Hepatocyte (in vitro differentiated cells): Measurements from ENCODE around the gene IDH3G. TPM values are rescaled to one million over a fixed set of nuclear protein-coding genes. Genes with fewer than 3 reads are reported as not detected.

Source experiments
- DNase-seq: peaks from one replicate; pipeline ENCODE4 v3.0.0-alpha.2; 2016; ENCODE audit warnings: low spot score
- H2AFZ ChIP-seq: fragments of 200-600 bp; sonication (generic); 2 replicates; pipeline ENCODE4 v1.6.0; 2016; ENCODE audit warnings: antibody characterized with exemption, mild to moderate bottlenecking
- H3K27ac ChIP-seq: fragments of 200-600 bp; sonication (generic); 2 replicates; pipeline ENCODE4 v1.5.1; 2016; ENCODE audit warnings: mild to moderate bottlenecking
- H3K27me3 ChIP-seq: fragments of 200-600 bp; sonication (generic); 2 replicates; pipeline ENCODE4 v1.6.1; 2016
- H3K36me3 ChIP-seq: fragments of 200-600 bp; sonication (generic); replicated peaks from 2 replicates; pipeline ENCODE4 v1.5.1; 2016; ENCODE audit warnings: low read depth; ENCODE audit not compliant: insufficient read depth
- H3K4me1 ChIP-seq: fragments of 200-600 bp; sonication (generic); 2 replicates; pipeline ENCODE4 v1.5.1; 2016; ENCODE audit warnings: mild to moderate bottlenecking, moderate library complexity; ENCODE audit not compliant: insufficient read depth
- H3K4me2 ChIP-seq: fragments of 200-600 bp; sonication (generic); 2 replicates; pipeline ENCODE4 v1.6.0; 2016
- H3K4me3 ChIP-seq: fragments of 200-600 bp; sonication (generic); 2 replicates; pipeline ENCODE4 v1.5.1; 2016; ENCODE audit warnings: mild to moderate bottlenecking
- H3K79me2 ChIP-seq: fragments of 200-600 bp; sonication (generic); 2 replicates; pipeline ENCODE4 v1.6.0; 2017; ENCODE audit warnings: mild to moderate bottlenecking
- H3K9me2 ChIP-seq: fragments of 200-600 bp; sonication (generic); replicated peaks from 2 replicates; pipeline ENCODE4 v1.6.0; 2017; ENCODE audit warnings: mild to moderate bottlenecking; ENCODE audit not compliant: insufficient read depth
- H3K9me3 ChIP-seq: fragments of 200-600 bp; sonication (generic); 2 replicates; pipeline ENCODE4 v1.5.1; 2016; ENCODE audit warnings: low read depth, mild to moderate bottlenecking
- H4K20me1 ChIP-seq: fragments of 200-600 bp; sonication (generic); 2 replicates; pipeline ENCODE4 v1.6.0; 2016; ENCODE audit warnings: mild to moderate bottlenecking; ENCODE audit not compliant: insufficient read depth, poor library complexity, severe bottlenecking
- EZH2 ChIP-seq: fragments of 200-600 bp; sonication (generic); IDR thresholded peaks from 2 replicates; pipeline ENCODE4 v1.6.1; 2016; ENCODE audit warnings: antibody characterized with exemption, mild to moderate bottlenecking, borderline replicate concordance
- EZH2phosphoT487 ChIP-seq: fragments of 200-600 bp; sonication (generic); IDR thresholded peaks from one replicate; pipeline ENCODE4 v1.6.1; 2018; ENCODE audit warnings: antibody characterized with exemption, mild to moderate bottlenecking, low read depth, moderate library complexity; ENCODE audit not compliant: unreplicated experiment, severe bottlenecking
- WGBS: methylation state at CpG from one replicate; pipeline ENCODE4 v1.1.6; 2016; ENCODE audit warnings: low lambda C conversion rate; ENCODE audit errors: missing lambda C conversion rate; 5-methylcytosine and 5-hydroxymethylcytosine counted together
- polyA plus RNA-seq: library from polyadenylated mRNA; unstranded; fragments of >200 nt; fragmentation: Nextera tagmentation; extraction: Ambion mirVana; gene quantifications from 2 replicates; pipeline ENCODE4 v1.2.1, GENCODE V29; 2016
- total RNA-seq: library from RNA; depleted of rRNA; stranded (reverse); fragments of >200 nt; gene quantifications from 2 replicates; pipeline ENCODE4 v1.2.3, GENCODE V29; 2014
- TF ChIP-seq, protein P1 (sequence below): fragments of 200-600 bp; sonication (generic); IDR thresholded peaks from 2 replicates; pipeline ENCODE4 v1.5.1; 2016; ENCODE audit warnings: antibody characterized with exemption, mild to moderate bottlenecking; ENCODE audit not compliant: poor library complexity

The IDH3G gene
- total and polyA plus RNA-seq, 2 experiments from 2014 or later = 35.4 to 74.3 TPM

DNA sequence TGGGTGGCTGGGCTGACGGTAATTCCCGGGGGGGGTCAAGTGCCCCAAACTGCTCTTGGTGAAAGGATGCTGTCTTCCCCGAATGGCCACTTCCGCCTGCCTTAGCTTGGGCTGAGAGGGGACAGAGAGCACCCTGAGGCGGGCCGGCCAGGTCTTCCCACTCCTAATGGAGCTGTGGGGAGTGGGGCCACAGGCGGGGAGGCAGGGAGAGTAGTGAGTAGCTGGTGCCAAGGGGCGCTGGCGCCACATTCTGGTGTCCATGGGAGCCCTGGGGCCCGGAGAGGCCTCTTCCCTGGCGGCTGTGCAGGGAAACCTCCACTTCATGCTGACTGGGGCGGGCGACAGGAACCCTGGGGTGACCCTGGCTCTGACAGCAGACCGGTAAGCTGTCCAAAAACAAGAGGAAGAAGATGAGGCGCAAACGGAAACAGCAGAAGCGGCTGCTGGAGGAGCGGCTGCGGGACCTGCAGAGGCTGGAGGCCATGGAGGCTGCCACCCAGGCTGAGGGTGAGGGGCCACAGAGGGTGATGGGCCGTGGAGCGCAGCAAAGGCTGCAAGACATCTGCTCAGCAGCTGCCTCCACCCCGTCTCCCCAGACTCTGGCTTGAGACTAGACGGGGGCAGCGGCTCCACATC is 10.7 kb downstream of the IDH3G start:
- Histone ChIP-seq H4K20me1 (no peaks in the 10 kb centered on the region), H3K79me2 (no peaks in the 10 kb centered on the region), H3K36me3 (no peaks in the 10 kb centered on the region), H3K4me3 (no peak overlapping the region), H3K9me2 (no peaks in the 10 kb centered on the region), H3K27ac (no peak overlapping the region), H3K27me3 (no peaks in the 10 kb centered on the region), H2AFZ (no peak overlapping the region), H3K4me2 (no peak overlapping the region), H3K9me3 (no peaks in the 10 kb centered on the region), H3K4me1 (no peaks in the 10 kb centered on the region)
- WGBS = 90% methylated on average over 21 of the region's 24 CpGs
- DNase-seq = no peak
- TF ChIP-seq EZH2 (no peak), EZH2phosphoT487 (no peak)
- TF ChIP-seq, protein P1, sequence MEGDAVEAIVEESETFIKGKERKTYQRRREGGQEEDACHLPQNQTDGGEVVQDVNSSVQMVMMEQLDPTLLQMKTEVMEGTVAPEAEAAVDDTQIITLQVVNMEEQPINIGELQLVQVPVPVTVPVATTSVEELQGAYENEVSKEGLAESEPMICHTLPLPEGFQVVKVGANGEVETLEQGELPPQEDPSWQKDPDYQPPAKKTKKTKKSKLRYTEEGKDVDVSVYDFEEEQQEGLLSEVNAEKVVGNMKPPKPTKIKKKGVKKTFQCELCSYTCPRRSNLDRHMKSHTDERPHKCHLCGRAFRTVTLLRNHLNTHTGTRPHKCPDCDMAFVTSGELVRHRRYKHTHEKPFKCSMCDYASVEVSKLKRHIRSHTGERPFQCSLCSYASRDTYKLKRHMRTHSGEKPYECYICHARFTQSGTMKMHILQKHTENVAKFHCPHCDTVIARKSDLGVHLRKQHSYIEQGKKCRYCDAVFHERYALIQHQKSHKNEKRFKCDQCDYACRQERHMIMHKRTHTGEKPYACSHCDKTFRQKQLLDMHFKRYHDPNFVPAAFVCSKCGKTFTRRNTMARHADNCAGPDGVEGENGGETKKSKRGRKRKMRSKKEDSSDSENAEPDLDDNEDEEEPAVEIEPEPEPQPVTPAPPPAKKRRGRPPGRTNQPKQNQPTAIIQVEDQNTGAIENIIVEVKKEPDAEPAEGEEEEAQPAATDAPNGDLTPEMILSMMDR = no peak

DNA sequence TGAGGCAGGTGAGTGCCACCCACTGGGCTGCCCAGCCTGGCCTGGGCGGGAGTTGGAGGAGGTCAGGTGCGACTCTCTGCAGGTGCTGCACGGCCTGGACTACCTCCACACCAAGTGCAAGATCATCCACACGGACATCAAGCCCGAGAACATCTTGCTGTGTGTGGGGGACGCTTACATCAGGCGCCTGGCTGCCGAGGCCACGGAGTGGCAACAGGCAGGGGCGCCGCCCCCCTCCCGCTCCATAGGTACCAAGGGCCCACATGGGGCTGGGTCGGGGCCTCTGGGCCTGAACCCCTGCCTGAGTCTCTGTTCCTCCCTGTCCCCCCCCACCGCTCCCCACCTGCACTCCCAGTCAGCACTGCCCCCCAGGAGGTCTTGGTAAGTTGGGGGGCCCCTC is 11.3 kb downstream of the IDH3G start:
- no peak overlapping the region for H3K4me2 ChIP-seq
- 94% methylated on average over 8 of the region's 14 CpGs for WGBS
- H3K36me3 ChIP-seq = no peaks in the 10 kb centered on the region
- H3K9me2 ChIP-seq = no peaks in the 10 kb centered on the region
- TF ChIP-seq, protein P1 = no peak
- TF ChIP-seq EZH2phosphoT487 = no peak
- no peak for TF ChIP-seq EZH2
- no peak overlapping the region for H3K27ac ChIP-seq
- H3K79me2 ChIP-seq = no peaks in the 10 kb centered on the region
- H4K20me1 ChIP-seq = no peaks in the 10 kb centered on the region
- no peak for DNase-seq
- H3K4me1 ChIP-seq = no peaks in the 10 kb centered on the region
- no peak overlapping the region for H3K4me3 ChIP-seq
- no peak overlapping the region for H2AFZ ChIP-seq
- H3K9me3 ChIP-seq = no peaks in the 10 kb centered on the region
- no peaks in the 10 kb centered on the region for H3K27me3 ChIP-seq

DNA sequence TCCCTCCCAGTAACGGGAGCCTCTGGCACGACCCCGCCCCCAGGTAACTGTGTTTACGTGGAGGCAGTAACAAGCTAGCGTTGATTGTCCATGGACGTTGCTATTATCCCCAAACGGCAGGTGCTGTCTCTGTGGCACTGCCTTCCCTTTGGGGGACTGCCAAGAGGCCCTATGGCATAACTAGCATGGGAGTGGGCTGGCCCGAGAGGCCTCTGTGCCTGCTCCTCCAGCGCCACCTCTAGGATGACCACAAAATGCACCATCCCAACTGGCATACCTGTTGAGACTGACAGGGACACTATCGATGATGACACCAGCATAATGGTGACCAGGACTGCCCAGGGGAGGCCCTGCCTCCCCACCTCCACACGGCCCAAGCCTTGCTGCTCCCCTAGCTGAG is 11.9 kb downstream of the IDH3G start:
- no peak overlapping the region for H2AFZ ChIP-seq

More for the DNA sequence above, 11.9 kb downstream of the IDH3G start:
- Histone ChIP-seq H3K4me1 (no peaks in the 10 kb centered on the region), H3K4me2 (no peak overlapping the region), H3K27ac (no peak overlapping the region), H3K27me3 (no peaks in the 10 kb centered on the region), H3K36me3 (no peaks in the 10 kb centered on the region), H3K4me3 (no peak overlapping the region), H3K79me2 (no peaks in the 10 kb centered on the region), H3K9me3 (no peaks in the 10 kb centered on the region), H4K20me1 (no peaks in the 10 kb centered on the region), H3K9me2 (no peaks in the 10 kb centered on the region)
- 71% methylated on average over 11 of the region's 11 CpGs for WGBS
- DNase-seq = no peak
- no peak for TF ChIP-seq EZH2
- TF ChIP-seq, protein P1 = no peak
- TF ChIP-seq EZH2phosphoT487 = no peak
